ENCODE data around the gene ZNF865. TPM values are rescaled to one million over a fixed set of nuclear protein-coding genes. Genes with fewer than 3 reads are reported as not detected.

Gene ZNF865
- total and polyA plus RNA-seq, 8 donors = 5.7 to 9.7 (median 7.8) TPM

- FAIRE-seq (no peak), ATAC-seq (no peak), DNase-seq (peak in 2 of 6 donors; percentile 27 to 29)
- TF ChIP-seq, protein P1, sequence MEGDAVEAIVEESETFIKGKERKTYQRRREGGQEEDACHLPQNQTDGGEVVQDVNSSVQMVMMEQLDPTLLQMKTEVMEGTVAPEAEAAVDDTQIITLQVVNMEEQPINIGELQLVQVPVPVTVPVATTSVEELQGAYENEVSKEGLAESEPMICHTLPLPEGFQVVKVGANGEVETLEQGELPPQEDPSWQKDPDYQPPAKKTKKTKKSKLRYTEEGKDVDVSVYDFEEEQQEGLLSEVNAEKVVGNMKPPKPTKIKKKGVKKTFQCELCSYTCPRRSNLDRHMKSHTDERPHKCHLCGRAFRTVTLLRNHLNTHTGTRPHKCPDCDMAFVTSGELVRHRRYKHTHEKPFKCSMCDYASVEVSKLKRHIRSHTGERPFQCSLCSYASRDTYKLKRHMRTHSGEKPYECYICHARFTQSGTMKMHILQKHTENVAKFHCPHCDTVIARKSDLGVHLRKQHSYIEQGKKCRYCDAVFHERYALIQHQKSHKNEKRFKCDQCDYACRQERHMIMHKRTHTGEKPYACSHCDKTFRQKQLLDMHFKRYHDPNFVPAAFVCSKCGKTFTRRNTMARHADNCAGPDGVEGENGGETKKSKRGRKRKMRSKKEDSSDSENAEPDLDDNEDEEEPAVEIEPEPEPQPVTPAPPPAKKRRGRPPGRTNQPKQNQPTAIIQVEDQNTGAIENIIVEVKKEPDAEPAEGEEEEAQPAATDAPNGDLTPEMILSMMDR (IDR thresholded peaks at IDR 0.05) = no peak
- no peaks in the 10 kb centered on the region for H3K36me3 ChIP-seq
- no peaks in the 10 kb centered on the region for H3K27me3 ChIP-seq
- H3K27ac ChIP-seq = peak overlapping the region in 1 of 4 donors; percentile 84
- H3K9me3 ChIP-seq = no peaks in the 10 kb centered on the region
- 78 to 79% methylated on average over 8 of the region's 8 CpGs for WGBS, 2 donors
- H3K4me1 ChIP-seq = peaks cover 0 to 15% (median 8%) of the 10 kb centered on the region in 3 donors
- H3K4me3 ChIP-seq = no peak overlapping the region
- intact Hi-C loops (cut with DNase I) = loop anchor here in 2 of 3 donors (5.0 kb wide), 1 partner anchor 117 kb away; no protein-coding TSS in a partner anchor
Observed at GRCh38 chr19:55633861-55634260, 28.4 kb downstream of the ZNF865 start.

DNA sequence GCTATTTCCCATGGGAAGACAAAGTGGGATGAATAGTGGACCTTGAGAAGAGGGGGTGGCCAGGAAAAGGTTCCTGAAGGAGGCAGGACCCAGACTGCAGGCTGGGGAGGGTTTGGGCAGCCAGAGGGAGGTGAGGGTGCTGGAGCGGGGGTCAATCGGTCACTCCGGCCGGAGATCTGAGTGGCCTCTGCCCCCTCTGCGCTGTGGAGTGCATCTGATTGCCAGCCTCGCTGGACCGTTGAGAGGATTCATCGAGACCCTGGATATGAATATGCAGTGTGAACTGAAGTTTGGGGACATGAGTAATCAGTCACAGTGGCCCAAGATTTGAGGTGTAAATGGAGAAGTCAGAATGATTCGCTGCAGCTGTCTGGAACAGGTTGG, 29.9 kb downstream of the ZNF865 start:
- Histone ChIP-seq H3K9me3 (no peaks in the 10 kb centered on the region), H3K36me3 (no peaks in the 10 kb centered on the region), H3K4me3 (peak overlapping the region; percentile 66 to 99 (median 95)), H3K27ac (peak overlapping the region; percentile 84 to 94 (median 92)), H3K27me3 (no peaks in the 10 kb centered on the region), H3K4me1 (peaks cover 8 to 20% (median 11%) of the 10 kb centered on the region in 3 donors)
- ATAC-seq = no peak
- TF ChIP-seq, protein P1 (IDR thresholded peaks at IDR 0.05) = no peak
- WGBS, 2 donors = 2 to 3% methylated on average over 9 of the region's 9 CpGs
- peak in 2 of 6 donors; percentile 18 to 60 for DNase-seq
- intact Hi-C loops (cut with DNase I) = no loop called here
- no peak for FAIRE-seq

GRCh38 chr19:55635856-55636440, 30.5 kb downstream of the ZNF865 start:
- H3K27ac ChIP-seq = peak overlapping the region in 3 of 4 donors; percentile 84 to 94 (median 92)
- no peak for ATAC-seq
- no peak for FAIRE-seq
- intact Hi-C loops (cut with DNase I) = no loop called here
- WGBS, 2 donors = 35 to 45% methylated on average over 7 of the region's 7 CpGs
- peaks cover 8 to 22% (median 13%) of the 10 kb centered on the region in 3 donors for H3K4me1 ChIP-seq
- H3K36me3 ChIP-seq = no peaks in the 10 kb centered on the region
- no peaks in the 10 kb centered on the region for H3K27me3 ChIP-seq
- H3K9me3 ChIP-seq = no peaks in the 10 kb centered on the region
- TF ChIP-seq, protein P1 (IDR thresholded peaks at IDR 0.05) = no peak
- peak overlapping the region; percentile 66 to 99 (median 95) for H3K4me3 ChIP-seq
- peak in 2 of 6 donors; percentile 23 to 30 for DNase-seq

DNA sequence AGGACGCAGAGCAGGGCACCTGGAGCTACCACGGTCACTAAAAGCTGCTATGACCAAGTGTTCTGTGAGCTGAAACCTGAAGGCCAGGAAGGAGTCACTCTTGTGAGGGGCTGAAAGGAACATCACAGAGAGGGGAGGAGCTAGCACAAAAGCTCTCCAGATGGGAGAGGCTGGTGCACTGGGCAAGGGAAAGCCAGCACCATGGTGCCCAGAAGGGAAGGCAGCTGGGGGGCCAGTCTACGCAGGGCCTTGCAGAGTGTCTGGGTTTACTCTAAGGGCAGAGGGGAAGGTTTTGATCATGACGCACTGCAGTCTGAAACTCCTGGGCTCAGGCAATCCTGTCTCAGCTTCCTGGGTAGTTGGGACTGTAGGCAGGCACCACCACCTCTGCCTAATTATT, 31.3 kb downstream of the ZNF865 start:
- Histone ChIP-seq H3K4me1 (peaks cover 8 to 22% (median 13%) of the 10 kb centered on the region in 3 donors), H3K4me3 (no peak overlapping the region), H3K27ac (no peak overlapping the region), H3K36me3 (no peaks in the 10 kb centered on the region), H3K9me3 (no peaks in the 10 kb centered on the region), H3K27me3 (no peaks in the 10 kb centered on the region)
- intact Hi-C loops (cut with DNase I) = no loop called here
- TF ChIP-seq, protein P1 (IDR thresholded peaks at IDR 0.05) = no peak
- no peak for FAIRE-seq
- no peak for ATAC-seq
- 77 to 84% methylated on average over 4 of the region's 4 CpGs for WGBS, 2 donors
- peak in 2 of 6 donors; percentile 28 to 37 for DNase-seq

- intact Hi-C loops (cut with DNase I) = no loop called here
- ATAC-seq (no peak), FAIRE-seq (no peak), DNase-seq (peak in 2 of 6 donors; percentile 37 to 49)
- TF ChIP-seq, protein P1 (IDR thresholded peaks at IDR 0.05) = no peak
- H3K36me3 ChIP-seq = no peaks in the 10 kb centered on the region
- H3K4me1 ChIP-seq = peaks cover 8 to 22% (median 13%) of the 10 kb centered on the region in 3 donors
- H3K9me3 ChIP-seq = no peaks in the 10 kb centered on the region
- H3K27me3 ChIP-seq = no peaks in the 10 kb centered on the region
- 67 to 75% methylated on average over 11 of the region's 11 CpGs for WGBS, 2 donors
- no peak overlapping the region for H3K27ac ChIP-seq
- H3K4me3 ChIP-seq = no peak overlapping the region
Observed at GRCh38 chr19:55637534-55637933, 32.1 kb downstream of the ZNF865 start.

All from pancreas (tissue), 10 donors.